Esophagus squamous epithelium (tissue), 5 donors: ENCODE results near the gene VWA8. TPM values are rescaled to one million over a fixed set of nuclear protein-coding genes. Genes with fewer than 3 reads are reported as not detected.

Experiments used
- DNase-seq: peaks from one replicate; lab custom pipeline; 2025; lab: John Stamatoyannopoulos, UW
- H3K27ac ChIP-seq, 4 donors: fragments of 200-600 bp; sonication (generic); one replicate each; pipeline ENCODE4 v1.5.1; 2016 to 2019; ENCODE audit warnings: mild to moderate bottlenecking in 1 of 4
- H3K27me3 ChIP-seq, 4 donors: fragments of 200-600 bp; sonication (generic); 1 replicate in 3 of 4; 2 replicates in 1 of 4; pipeline versions ENCODE4 v1.5.1 to v1.6.0; 2017 to 2021; ENCODE audit warnings: antibody characterized with exemption in 1 of 4
- H3K36me3 ChIP-seq, 3 donors: fragments of 200-600 bp; sonication (generic); one replicate each; pipeline ENCODE4 v1.5.1; 2016 to 2019
- H3K4me1 ChIP-seq, 3 donors: fragments of 200-600 bp; sonication (generic); one replicate each; pipeline ENCODE4 v1.5.1; 2017 to 2019
- H3K4me3 ChIP-seq, 4 donors: fragments of 200-600 bp; sonication (generic); 1 replicate in 3 of 4; 2 replicates in 1 of 4; pipeline ENCODE4 v1.5.1; 2016 to 2019; ENCODE audit warnings: mild to moderate bottlenecking in 2 of 4, moderate library complexity in 1 of 4
- H3K9me3 ChIP-seq, 3 donors: fragments of 200-600 bp; sonication (generic); one replicate each; pipeline ENCODE4 v1.5.1; 2016 to 2019
- CTCF ChIP-seq, 6 experiments: fragments of 450-650 bp in 4 of 6; fragments of 200-600 bp in 2 of 6; sonication (generic) in 2 of 6; IDR thresholded peaks; one replicate each; pipeline ENCODE4 v1.5.1; 2016 to 2019; ENCODE audit warnings: antibody characterized with exemption in 6 of 6, mild to moderate bottlenecking in 4 of 6, moderate library complexity in 4 of 6
- POLR2A ChIP-seq, 4 donors: fragments of 450-650 bp; IDR thresholded peaks; one replicate each; pipeline ENCODE4 v1.6.1; 2017; ENCODE audit warnings: antibody characterized with exemption in 4 of 4, mild to moderate bottlenecking in 4 of 4, moderate library complexity in 3 of 4
- WGBS, 2 donors: methylation state at CpG; one replicate each; pipeline ENCODE4 v1.1.5; 2018; 5-methylcytosine and 5-hydroxymethylcytosine counted together
- intact Hi-C: fragments of 100-400 bp; cut with DNase I; formaldehyde crosslinking; loops from one replicate; pipeline ENCODE4 v1.15.0; 2022
- total RNA-seq, 4 donors: library from RNA; depleted of rRNA; stranded (reverse); fragments of >200 nt; gene quantifications; one replicate each; pipeline ENCODE4 v1.1.0, GENCODE V29; 2016
- donor health status: DM: yes; HTN: yes; CAD: no.

The VWA8 gene
- total RNA-seq, 4 donors from 2014 or later: 10.5 to 23.7 (median 17.3) TPM

GRCh38 chr13:41633776-41634175, 327.1 kb downstream of the VWA8 start:
- no peaks in the 10 kb centered on the region for H3K4me1 ChIP-seq
- no peak for TF ChIP-seq POLR2A (IDR thresholded peaks at IDR 0.05)
- H3K36me3 ChIP-seq: peaks cover 0 to 2% (median 0%) of the 10 kb centered on the region in 3 donors
- DNase-seq: no peak
- 85 to 87% methylated on average over 2 to 3 of the region's 4 CpGs for WGBS, 2 donors
- H3K4me3 ChIP-seq: no peak overlapping the region
- H3K27ac ChIP-seq: no peak overlapping the region
- H3K9me3 ChIP-seq: no peaks in the 10 kb centered on the region
- H3K27me3 ChIP-seq: no peaks in the 10 kb centered on the region
- intact Hi-C loops: no loop called here

GRCh38 chr13:41631296-41631965, 329.5 kb downstream of the VWA8 start:
- no peaks in the 10 kb centered on the region for H3K9me3 ChIP-seq
- H3K4me1 ChIP-seq: no peaks in the 10 kb centered on the region
- H3K4me3 ChIP-seq: no peak overlapping the region
- no peaks in the 10 kb centered on the region for H3K27me3 ChIP-seq
- TF ChIP-seq CTCF (IDR thresholded peaks at IDR 0.05) (no peak), POLR2A (IDR thresholded peaks at IDR 0.05) (no peak)
- intact Hi-C loops: no loop called here
- no peak overlapping the region for H3K27ac ChIP-seq
- WGBS, 2 donors: 85 to 88% methylated on average over 4 to 5 of the region's 5 CpGs
- no peak for DNase-seq
- H3K36me3 ChIP-seq: peaks cover 0 to 6% (median 0%) of the 10 kb centered on the region in 3 donors

- no peaks in the 10 kb centered on the region for H3K27me3 ChIP-seq
- DNase-seq: no peak
- intact Hi-C loops: no loop called here
- 88 to 96% methylated on average over 5 of the region's 5 CpGs for WGBS, 2 donors
- H3K4me1 ChIP-seq: peaks cover 0 to 7% (median 0%) of the 10 kb centered on the region in 3 donors
- no peaks in the 10 kb centered on the region for H3K9me3 ChIP-seq
- H3K36me3 ChIP-seq: peaks cover 0 to 6% (median 0%) of the 10 kb centered on the region in 3 donors
- no peak overlapping the region for H3K4me3 ChIP-seq
- no peak for TF ChIP-seq POLR2A (IDR thresholded peaks at IDR 0.05)
- TF ChIP-seq CTCF (IDR thresholded peaks at IDR 0.05): no peak
- H3K27ac ChIP-seq: no peak overlapping the region
Measured at GRCh38 chr13:41627425-41627824, 333.5 kb downstream of the VWA8 start.

GRCh38 chr13:41624041-41624440, 336.9 kb downstream of the VWA8 start:
- no peaks in the 10 kb centered on the region for H3K9me3 ChIP-seq
- DNase-seq: no peak
- H3K27me3 ChIP-seq: no peaks in the 10 kb centered on the region
- H3K27ac ChIP-seq: no peak overlapping the region
- H3K4me1 ChIP-seq: peaks cover 0 to 9% (median 0%) of the 10 kb centered on the region in 3 donors
- TF ChIP-seq POLR2A (IDR thresholded peaks at IDR 0.05) (no peak), CTCF (IDR thresholded peaks at IDR 0.05) (no peak)
- H3K4me3 ChIP-seq: no peak overlapping the region
- intact Hi-C loops: no loop called here
- H3K36me3 ChIP-seq: peaks cover 0 to 6% (median 0%) of the 10 kb centered on the region in 3 donors

- Histone ChIP-seq H3K9me3 (no peaks in the 10 kb centered on the region), H3K4me1 (peaks cover 0 to 9% (median 0%) of the 10 kb centered on the region in 3 donors), H3K27me3 (no peaks in the 10 kb centered on the region), H3K4me3 (no peak overlapping the region), H3K27ac (peak overlapping the region in 2 of 4 donors; percentile 13 to 48), H3K36me3 (no peaks in the 10 kb centered on the region)
- DNase-seq: no peak
- 75 to 77% methylated on average over 6 of the region's 6 CpGs for WGBS, 2 donors
- intact Hi-C loops: no loop called here
- TF ChIP-seq POLR2A (IDR thresholded peaks at IDR 0.05): no peak
- no peak for TF ChIP-seq CTCF (IDR thresholded peaks at IDR 0.05)
Measured at GRCh38 chr13:41622432-41623429, 338.2 kb downstream of the VWA8 start.
